ENCODE data around the gene DDC.

DDC gene

GRCh38 chr7:50559881-50560280 lies 5.3 kb downstream of the DDC start:
- H3K9me2 ChIP-seq (replicated peaks; ENCODE audit: low read depth, low read length) = no peaks in the 10 kb centered on the region
- H3K9ac ChIP-seq (ENCODE audit: low read depth, low read length, poor library complexity, severe bottlenecking) = no peak overlapping the region
- H3F3A ChIP-seq (ENCODE audit: low read depth) = no peaks in the 10 kb centered on the region
- no peak overlapping the region for H2AFZ ChIP-seq (ENCODE audit: low read length)
- TF ChIP-seq EZH2phosphoT487 (IDR thresholded peaks at IDR 0.05; ENCODE audit: borderline replicate concordance) = no peak
- TF ChIP-seq CTCF (conservative IDR thresholded peaks at IDR 0.05; ENCODE audit: low read length) = no peak
- no peaks in the 10 kb centered on the region for H3K4me1 ChIP-seq (ENCODE audit: insufficient read depth, low read length, poor library complexity, severe bottlenecking)
- no peaks in the 10 kb centered on the region for H3K9me3 ChIP-seq (ENCODE audit: insufficient read depth, low read depth, low read length)
- H3K27me3 ChIP-seq (ENCODE audit: insufficient read depth, low read length, poor library complexity, severe bottlenecking) = no peaks in the 10 kb centered on the region
- no peak overlapping the region for H3K4me2 ChIP-seq (ENCODE audit: low read depth, low read length, poor library complexity, severe bottlenecking)
- H3K36me3 ChIP-seq (ENCODE audit: insufficient read depth, low read length) = no peaks in the 10 kb centered on the region
- H4K20me1 ChIP-seq (ENCODE audit: insufficient read depth, low read length, poor library complexity, severe bottlenecking) = no peaks in the 10 kb centered on the region
- H3K4me3 ChIP-seq (ENCODE audit: low read length, poor library complexity, severe bottlenecking) = no peak overlapping the region
- no peaks in the 10 kb centered on the region for H3K79me2 ChIP-seq (ENCODE audit: insufficient read depth, low read length)

DNA sequence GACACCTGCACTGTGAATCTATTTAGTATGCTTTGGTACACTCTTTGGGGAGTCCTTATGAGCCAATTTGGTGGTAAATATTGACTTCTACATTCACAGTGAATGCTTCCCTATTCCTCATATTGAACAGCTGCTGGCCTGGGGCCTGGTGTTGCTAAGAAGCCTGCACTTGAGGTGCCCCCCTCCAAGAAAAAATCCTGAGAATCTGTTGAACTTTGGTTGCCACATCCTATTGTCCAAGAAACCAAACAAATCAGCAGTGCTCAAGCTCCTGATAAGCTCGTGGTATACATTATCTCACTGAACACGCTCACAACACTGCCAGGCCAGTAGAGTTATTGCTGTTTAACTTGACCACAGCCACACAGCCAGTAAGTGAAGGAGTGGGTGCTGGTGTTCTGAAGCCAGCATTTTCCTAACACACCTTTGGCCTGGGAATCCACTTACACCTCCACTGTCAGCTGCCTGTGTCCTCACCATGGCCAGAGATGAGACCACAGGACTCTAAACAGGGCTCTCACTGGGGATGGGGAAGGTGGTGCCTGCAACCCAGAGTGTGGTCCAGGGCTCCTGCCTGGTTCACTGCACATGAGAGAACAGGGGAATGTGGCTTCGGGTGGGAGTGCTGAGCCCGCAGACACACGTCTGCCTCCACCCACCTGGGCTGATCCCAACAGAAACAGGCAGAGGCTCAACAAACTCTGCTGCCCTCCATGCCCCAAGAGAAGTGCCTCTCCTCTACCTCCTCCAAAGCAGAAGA lies 6.7 kb downstream of the DDC start:
- Histone ChIP-seq H3K9ac (ENCODE audit: low read depth, low read length, poor library complexity, severe bottlenecking) (no peak overlapping the region), H3K4me1 (ENCODE audit: insufficient read depth, low read length, poor library complexity, severe bottlenecking) (no peaks in the 10 kb centered on the region), H3K27me3 (ENCODE audit: insufficient read depth, low read length, poor library complexity, severe bottlenecking) (no peaks in the 10 kb centered on the region), H4K20me1 (ENCODE audit: insufficient read depth, low read length, poor library complexity, severe bottlenecking) (no peaks in the 10 kb centered on the region), H3K9me3 (ENCODE audit: insufficient read depth, low read depth, low read length) (no peaks in the 10 kb centered on the region), H2AFZ (ENCODE audit: low read length) (no peak overlapping the region), H3K79me2 (ENCODE audit: insufficient read depth, low read length) (no peaks in the 10 kb centered on the region), H3K9me2 (replicated peaks; ENCODE audit: low read depth, low read length) (no peaks in the 10 kb centered on the region), H3K4me3 (ENCODE audit: low read length, poor library complexity, severe bottlenecking) (no peak overlapping the region), H3K4me2 (ENCODE audit: low read depth, low read length, poor library complexity, severe bottlenecking) (no peak overlapping the region), H3F3A (ENCODE audit: low read depth) (no peaks in the 10 kb centered on the region), H3K36me3 (ENCODE audit: insufficient read depth, low read length) (no peaks in the 10 kb centered on the region)
- no peak for TF ChIP-seq EZH2phosphoT487 (IDR thresholded peaks at IDR 0.05; ENCODE audit: borderline replicate concordance)
- no peak for TF ChIP-seq CTCF (conservative IDR thresholded peaks at IDR 0.05; ENCODE audit: low read length)

- no peaks in the 10 kb centered on the region for H3K4me1 ChIP-seq (ENCODE audit: insufficient read depth, low read length, poor library complexity, severe bottlenecking)
- H2AFZ ChIP-seq (ENCODE audit: low read length) = no peak overlapping the region
- no peaks in the 10 kb centered on the region for H3K36me3 ChIP-seq (ENCODE audit: insufficient read depth, low read length)
- no peak for TF ChIP-seq CTCF (conservative IDR thresholded peaks at IDR 0.05; ENCODE audit: low read length)
- TF ChIP-seq EZH2phosphoT487 (IDR thresholded peaks at IDR 0.05; ENCODE audit: borderline replicate concordance) = no peak
- H3K9me3 ChIP-seq (ENCODE audit: insufficient read depth, low read depth, low read length) = no peaks in the 10 kb centered on the region
- no peak overlapping the region for H3K9ac ChIP-seq (ENCODE audit: low read depth, low read length, poor library complexity, severe bottlenecking)
- H3K9me2 ChIP-seq (replicated peaks; ENCODE audit: low read depth, low read length) = no peaks in the 10 kb centered on the region
- H3F3A ChIP-seq (ENCODE audit: low read depth) = no peaks in the 10 kb centered on the region
- no peaks in the 10 kb centered on the region for H4K20me1 ChIP-seq (ENCODE audit: insufficient read depth, low read length, poor library complexity, severe bottlenecking)
- no peak overlapping the region for H3K4me2 ChIP-seq (ENCODE audit: low read depth, low read length, poor library complexity, severe bottlenecking)
- H3K4me3 ChIP-seq (ENCODE audit: low read length, poor library complexity, severe bottlenecking) = no peak overlapping the region
- H3K27me3 ChIP-seq (ENCODE audit: insufficient read depth, low read length, poor library complexity, severe bottlenecking) = no peaks in the 10 kb centered on the region
- no peaks in the 10 kb centered on the region for H3K79me2 ChIP-seq (ENCODE audit: insufficient read depth, low read length)
Measured at GRCh38 chr7:50557099-50557498, 8.1 kb downstream of the DDC start.

All from Loucy (cell line).